SK-N-SH (cell line): ENCODE measurements around the gene COL26A1.
"Not testable (repeated sequence)": the region's sequence is repeated elsewhere in the genome, so short reads cannot be mapped to it uniquely, and the experiment has no call there.

Experiments
- CHD2 ChIP-seq: fragments of 150-350 bp; IDR thresholded peaks from 2 replicates; pipeline ENCODE4 v1.6.1; 2018; ENCODE audit warnings: low read length; ENCODE audit not compliant: partially characterized antibody
- EP300 ChIP-seq, 2 experiments: IDR thresholded peaks; 2 replicates each; pipeline versions ENCODE4 v1.4.0 to v1.6.1; 2012; ENCODE audit warnings: borderline replicate concordance in 1 of 2, low read depth in 1 of 2, low read length in 1 of 2
- EZH2phosphoT487 ChIP-seq: fragments of 200-600 bp; sonication (generic); IDR thresholded peaks from 2 replicates; pipeline ENCODE4 v1.6.1; 2017; ENCODE audit warnings: low read depth, mixed run types, mild to moderate bottlenecking, antibody characterized with exemption, moderate library complexity, borderline replicate concordance
- MAX ChIP-seq: IDR thresholded peaks from 2 replicates; pipeline ENCODE4 v1.4.0; 2012; ENCODE audit warnings: low read depth
- MXI1 ChIP-seq: IDR thresholded peaks from 2 replicates; pipeline ENCODE4 v1.6.1; 2012; ENCODE audit warnings: mild to moderate bottlenecking, low read depth, low read length, improper control_type of control experiment
- POLR2AphosphoS5 ChIP-seq: IDR thresholded peaks from 2 replicates; pipeline ENCODE4 v1.6.1; 2012; ENCODE audit warnings: low read depth, low read length
- REST ChIP-seq: IDR thresholded peaks from 2 replicates; pipeline ENCODE4 v1.6.1; 2012; ENCODE audit warnings: mild to moderate bottlenecking, low read depth, low read length, moderate library complexity
- TAF1 ChIP-seq: IDR thresholded peaks from 2 replicates; pipeline ENCODE4 v1.6.1; 2012; ENCODE audit warnings: low read depth, mild to moderate bottlenecking, low read length, moderate library complexity, borderline replicate concordance
- TF ChIP-seq, protein P1 (sequence below): fragments of 200-600 bp; sonication (generic); IDR thresholded peaks from 2 replicates; pipeline ENCODE4 v1.6.1; 2017; ENCODE audit warnings: antibody characterized with exemption, mild to moderate bottlenecking, moderate library complexity

DNA sequence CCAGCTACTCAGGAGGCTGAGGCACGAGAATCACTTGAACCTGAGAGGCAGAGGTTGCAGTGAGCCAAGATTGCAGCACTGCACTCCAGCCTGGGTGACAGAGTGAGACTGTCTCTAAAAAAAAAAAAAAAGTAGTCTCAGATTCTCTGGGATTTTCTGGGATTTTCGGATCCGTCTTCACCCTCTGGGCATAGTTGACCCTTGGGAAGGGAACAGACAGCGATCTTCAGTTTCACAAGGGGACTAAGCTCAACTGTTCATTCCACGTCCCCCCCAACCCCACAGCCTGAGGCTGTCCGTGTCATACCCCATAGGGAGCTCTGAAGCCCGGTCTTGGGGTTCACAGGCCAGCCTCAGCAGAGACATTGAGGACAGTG is 123.4 kb downstream of the COL26A1 start:
- TF ChIP-seq POLR2AphosphoS5; CHD2; MAX; TAF1; MXI1; EZH2phosphoT487; EP300 (IDR thresholded peaks at IDR 0.05; ENCODE audit: borderline replicate concordance in 1 of 2, low read depth in 1 of 2, low read length in 1 of 2); REST: not testable (repeated sequence)
- TF ChIP-seq, protein P1, sequence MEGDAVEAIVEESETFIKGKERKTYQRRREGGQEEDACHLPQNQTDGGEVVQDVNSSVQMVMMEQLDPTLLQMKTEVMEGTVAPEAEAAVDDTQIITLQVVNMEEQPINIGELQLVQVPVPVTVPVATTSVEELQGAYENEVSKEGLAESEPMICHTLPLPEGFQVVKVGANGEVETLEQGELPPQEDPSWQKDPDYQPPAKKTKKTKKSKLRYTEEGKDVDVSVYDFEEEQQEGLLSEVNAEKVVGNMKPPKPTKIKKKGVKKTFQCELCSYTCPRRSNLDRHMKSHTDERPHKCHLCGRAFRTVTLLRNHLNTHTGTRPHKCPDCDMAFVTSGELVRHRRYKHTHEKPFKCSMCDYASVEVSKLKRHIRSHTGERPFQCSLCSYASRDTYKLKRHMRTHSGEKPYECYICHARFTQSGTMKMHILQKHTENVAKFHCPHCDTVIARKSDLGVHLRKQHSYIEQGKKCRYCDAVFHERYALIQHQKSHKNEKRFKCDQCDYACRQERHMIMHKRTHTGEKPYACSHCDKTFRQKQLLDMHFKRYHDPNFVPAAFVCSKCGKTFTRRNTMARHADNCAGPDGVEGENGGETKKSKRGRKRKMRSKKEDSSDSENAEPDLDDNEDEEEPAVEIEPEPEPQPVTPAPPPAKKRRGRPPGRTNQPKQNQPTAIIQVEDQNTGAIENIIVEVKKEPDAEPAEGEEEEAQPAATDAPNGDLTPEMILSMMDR = not testable (repeated sequence)
